HepG2 (cell line): Measurements from ENCODE around the gene CASKIN1. TPM values are rescaled to one million over a fixed set of nuclear protein-coding genes. Genes with fewer than 3 reads are reported as not detected.
A peak's percentile ranks its signal among the peaks of the same experiment; 100 is the strongest.

Experiments used
- ATF7-NPFF ChIP-seq: sonication (generic); formaldehyde crosslinking; IDR thresholded peaks from 2 replicates; pipeline ENCODE4 v1.8.1; 2023; ENCODE audit warnings: mild to moderate bottlenecking, low read depth, missing genetic modification reagents, moderate library complexity
- FUBP1 ChIP-seq: sonication (generic); formaldehyde crosslinking; IDR thresholded peaks from 2 replicates; pipeline ENCODE4 v1.5.1; 2020; ENCODE audit warnings: missing genetic modification reagents, mild to moderate bottlenecking, borderline replicate concordance
- KLF13 ChIP-seq: sonication (generic); formaldehyde crosslinking; IDR thresholded peaks from 2 replicates; pipeline ENCODE4 v1.4.0; 2020; ENCODE audit warnings: mild to moderate bottlenecking, missing genetic modification reagents
- LRRFIP1 ChIP-seq: sonication (generic); formaldehyde crosslinking; conservative IDR thresholded peaks from 2 replicates; pipeline ENCODE4 v1.4.0; 2020; ENCODE audit warnings: missing genetic modification reagents
- NFKB2 ChIP-seq: sonication (generic); formaldehyde crosslinking; IDR thresholded peaks from 2 replicates; pipeline ENCODE4 v1.4.0; 2020; ENCODE audit warnings: missing genetic modification reagents, borderline replicate concordance
- ONECUT2 ChIP-seq: sonication (generic); formaldehyde crosslinking; IDR thresholded peaks from 2 replicates; pipeline ENCODE4 v1.4.0; 2020; ENCODE audit warnings: missing genetic modification reagents
- RAD21 ChIP-seq: fragments of 450-650 bp; formaldehyde crosslinking; IDR thresholded peaks from 2 replicates; pipeline ENCODE4 v1.5.0; 2020; ENCODE audit warnings: mild to moderate bottlenecking
- RBM22 ChIP-seq: fragments of 200-400 bp; formaldehyde crosslinking; optimal IDR thresholded peaks from 2 replicates; pipeline ENCODE3; 2017; ENCODE audit warnings: mild to moderate bottlenecking, low read length, moderate library complexity
- SCMH1 ChIP-seq: sonication (generic); formaldehyde crosslinking; IDR thresholded peaks from 2 replicates; pipeline ENCODE4 v1.9.0; 2021; ENCODE audit warnings: missing genetic modification reagents, mild to moderate bottlenecking, borderline replicate concordance
- TAF15 ChIP-seq: fragments of 200-400 bp; formaldehyde crosslinking; IDR thresholded peaks from one replicate; pipeline ENCODE4 v1.6.1; 2018; ENCODE audit warnings: mild to moderate bottlenecking, low read depth, low read length; ENCODE audit not compliant: poor library complexity, severe bottlenecking
- TEAD2 ChIP-seq: sonication (generic); formaldehyde crosslinking; IDR thresholded peaks from 2 replicates; pipeline ENCODE4 v1.9.0; 2021; ENCODE audit warnings: missing genetic modification reagents
- ZFYVE20 ChIP-seq: sonication (generic); formaldehyde crosslinking; IDR thresholded peaks from 2 replicates; pipeline ENCODE4 v1.8.0; 2023; ENCODE audit warnings: low read depth, mild to moderate bottlenecking, moderate library complexity, missing genetic modification reagents, borderline replicate concordance
- ZNF280B ChIP-seq: sonication (generic); formaldehyde crosslinking; IDR thresholded peaks from 2 replicates; pipeline ENCODE4 v1.5.0; 2020; ENCODE audit warnings: missing genetic modification reagents, mild to moderate bottlenecking, borderline replicate concordance
- ZNF30 ChIP-seq: sonication (generic); formaldehyde crosslinking; IDR thresholded peaks from 2 replicates; pipeline ENCODE4 v1.5.0; 2020; ENCODE audit warnings: mild to moderate bottlenecking, missing genetic modification reagents
- ZNF383 ChIP-seq: sonication (generic); formaldehyde crosslinking; IDR thresholded peaks from 2 replicates; pipeline ENCODE4 v1.4.0; 2020; ENCODE audit warnings: missing genetic modification reagents, mild to moderate bottlenecking, borderline replicate concordance
- ZNF629 ChIP-seq: sonication (generic); formaldehyde crosslinking; conservative IDR thresholded peaks from 2 replicates; pipeline ENCODE4 v1.5.0; 2020; ENCODE audit warnings: missing genetic modification reagents
- ZNF777 ChIP-seq: sonication (generic); formaldehyde crosslinking; IDR thresholded peaks from 2 replicates; pipeline ENCODE4 v1.4.0; 2020; ENCODE audit warnings: missing genetic modification reagents
- ZNF839 ChIP-seq: sonication (generic); formaldehyde crosslinking; IDR thresholded peaks from 2 replicates; pipeline ENCODE4 v1.4.0; 2020; ENCODE audit warnings: missing genetic modification reagents, mild to moderate bottlenecking, borderline replicate concordance
- polyA plus RNA-seq, 8 experiments: library from polyadenylated mRNA; depleted of rRNA in 3 of 8; stranded (reverse) in 7 of 8; unstranded in 1 of 8; fragments of >200 nt; fragmentation: Illumina TruSeq in 4 of 8; extraction: Trizol in 4 of 8; gene quantifications; 2 replicates each; pipeline versions ENCODE4 v1.2.1 to v1.2.3, GENCODE V29; 2011 to 2016; ENCODE audit warnings: low read depth in 4 of 8, missing spikeins in 1 of 8, mixed read lengths in 1 of 8; ENCODE audit not compliant: insufficient read depth in 1 of 8
- total RNA-seq, 5 experiments: library from RNA; depleted of rRNA; stranded (reverse); fragments of >200 nt; fragmentation: Illumina TruSeq; extraction: Trizol; gene quantifications; 2 replicates each; pipeline ENCODE4 v1.2.3, GENCODE V29; 2016; ENCODE audit warnings: low read depth in 1 of 5
- TF ChIP-seq, protein P1 (sequence below): sonication (generic); formaldehyde crosslinking; IDR thresholded peaks from 2 replicates; pipeline ENCODE4 v1.5.0; 2020; ENCODE audit warnings: missing genetic modification reagents
- TF ChIP-seq, protein P2 (sequence below): sonication (generic); formaldehyde crosslinking; IDR thresholded peaks from 2 replicates; pipeline ENCODE4 v1.8.0; 2022; ENCODE audit warnings: missing genetic modification reagents, mild to moderate bottlenecking, borderline replicate concordance

CASKIN1 gene
- total and polyA plus RNA-seq, 2 of the 13 experiments (the other 11 are each of a cell fraction or from before 2014, with no cell fraction given): 1.2 to 2.2 TPM

DNA sequence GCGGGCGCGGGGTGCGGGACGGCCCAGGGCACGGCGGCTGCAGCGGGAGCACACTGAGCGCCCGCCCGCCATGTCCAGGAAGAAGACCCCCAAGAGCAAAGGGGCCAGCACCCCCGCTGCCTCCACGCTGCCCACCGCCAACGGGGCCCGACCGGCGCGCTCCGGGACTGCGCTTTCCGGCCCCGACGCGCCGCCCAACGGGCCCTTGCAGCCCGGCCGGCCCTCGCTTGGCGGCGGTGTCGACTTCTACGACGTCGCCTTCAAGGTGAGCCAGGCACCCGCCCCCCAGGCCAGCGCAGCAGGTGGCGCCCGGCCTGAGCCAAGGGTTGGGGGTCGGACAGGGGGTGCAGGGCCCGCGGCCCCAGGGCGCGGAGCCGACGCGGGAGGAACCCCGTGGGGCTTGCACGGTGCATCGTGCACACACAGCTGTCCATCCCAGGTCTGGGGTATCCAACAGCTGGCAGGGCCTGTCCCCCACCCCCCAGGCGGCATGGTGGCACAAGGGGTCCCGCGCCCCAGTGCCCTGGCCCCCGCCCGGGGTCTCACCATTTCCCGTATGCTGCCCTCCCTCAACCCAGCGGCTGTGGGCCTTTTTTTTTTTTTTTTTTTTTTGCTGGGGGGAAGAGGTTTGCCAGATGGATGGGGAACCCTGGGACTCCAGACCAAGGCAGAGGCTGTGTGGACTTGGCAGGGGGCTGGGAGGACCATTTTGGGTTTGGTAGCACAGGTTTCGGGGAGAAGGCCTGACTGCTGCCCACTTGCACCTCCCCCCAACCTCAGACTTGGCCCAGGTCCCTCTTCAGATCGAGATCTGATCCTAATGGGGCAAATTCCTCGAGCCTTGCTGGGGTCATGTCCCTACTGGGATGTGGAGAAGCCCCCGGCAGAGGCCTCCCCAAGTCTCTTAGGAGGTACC lies 47.4 kb downstream of the CASKIN1 start (continued):
- peak; percentile 4 for TF ChIP-seq TAF15
- no peak for TF ChIP-seq ZNF383
- peak; percentile 18 for TF ChIP-seq ZNF777
- TF ChIP-seq LRRFIP1 (CRISPR knock-in tag): no peak
- TF ChIP-seq, protein P1, sequence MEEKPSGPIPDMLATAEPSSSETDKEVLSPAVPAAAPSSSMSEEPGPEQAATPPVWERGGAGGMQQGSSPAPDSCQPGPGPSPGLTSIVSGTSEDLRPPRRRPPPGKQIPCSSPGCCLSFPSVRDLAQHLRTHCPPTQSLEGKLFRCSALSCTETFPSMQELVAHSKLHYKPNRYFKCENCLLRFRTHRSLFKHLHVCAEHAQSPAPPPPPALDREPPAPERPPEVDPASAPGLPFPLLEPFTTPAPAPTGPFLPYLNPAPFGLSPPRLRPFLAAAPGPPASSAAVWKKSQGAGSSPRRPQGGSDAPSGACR (CRISPR knock-in tag): peak; percentile 43; the same call in 1 of the 2 replicates
- TF ChIP-seq ZNF629 (CRISPR knock-in tag): 0 out of 2 replicates have a peak, but pooled peaks have one; percentile 18
- no peak for TF ChIP-seq KLF13 (CRISPR knock-in tag)
- peak; percentile 45; the same call in 1 of the 2 replicates for TF ChIP-seq NFKB2 (CRISPR knock-in tag)
- no peak for TF ChIP-seq RBM22
- no peak for TF ChIP-seq SCMH1 (CRISPR knock-in tag)
- TF ChIP-seq RAD21 (CRISPR knock-in tag): 0 out of 2 replicates have a peak, but pooled peaks have one; percentile 13
- 0 out of 2 replicates have a peak, but pooled peaks have one; percentile 23 for TF ChIP-seq ZNF30 (CRISPR knock-in tag)
- TF ChIP-seq FUBP1 (CRISPR knock-in tag): no peak
- TF ChIP-seq, protein P2, sequence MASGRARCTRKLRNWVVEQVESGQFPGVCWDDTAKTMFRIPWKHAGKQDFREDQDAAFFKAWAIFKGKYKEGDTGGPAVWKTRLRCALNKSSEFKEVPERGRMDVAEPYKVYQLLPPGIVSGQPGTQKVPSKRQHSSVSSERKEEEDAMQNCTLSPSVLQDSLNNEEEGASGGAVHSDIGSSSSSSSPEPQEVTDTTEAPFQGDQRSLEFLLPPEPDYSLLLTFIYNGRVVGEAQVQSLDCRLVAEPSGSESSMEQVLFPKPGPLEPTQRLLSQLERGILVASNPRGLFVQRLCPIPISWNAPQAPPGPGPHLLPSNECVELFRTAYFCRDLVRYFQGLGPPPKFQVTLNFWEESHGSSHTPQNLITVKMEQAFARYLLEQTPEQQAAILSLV (CRISPR knock-in tag): no peak
- TF ChIP-seq ATF7-NPFF (CRISPR knock-in tag): peak; percentile 36; the same call in 1 of the 2 replicates
- 0 out of 2 replicates have a peak, but pooled peaks have one; percentile 31 for TF ChIP-seq ZFYVE20 (CRISPR knock-in tag)
- no peak for TF ChIP-seq TEAD2 (CRISPR knock-in tag)
- no peak for TF ChIP-seq ZNF280B
- TF ChIP-seq ONECUT2 (CRISPR knock-in tag): no peak
- TF ChIP-seq ZNF839 (CRISPR knock-in tag): no peak
